ENCODE results near the gene ATF3. TPM values are rescaled to one million over a fixed set of nuclear protein-coding genes. Genes with fewer than 3 reads are reported as not detected.

ATF3 gene
- total and polyA plus RNA-seq, 4 donors, result 1.1 to 8.8 (median 5.5) TPM

DNA sequence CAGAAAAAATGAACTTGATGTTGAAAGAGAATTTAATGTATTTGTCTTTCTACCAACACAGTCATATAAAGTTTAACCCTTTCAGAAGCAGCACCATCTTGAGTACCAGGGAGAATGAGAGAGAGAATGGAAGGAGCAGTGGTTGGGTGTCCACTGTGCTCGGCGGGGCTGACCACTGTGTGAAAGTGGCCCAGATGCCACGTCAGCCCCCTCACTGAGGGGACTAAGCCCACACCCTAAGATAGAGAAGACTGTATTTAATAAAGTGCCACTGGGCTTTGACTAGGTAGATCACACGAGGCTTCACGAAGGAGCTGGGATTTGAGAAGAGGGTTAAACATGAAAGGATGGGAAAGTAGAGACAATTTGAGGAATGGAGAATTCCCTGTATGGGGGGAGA lies 59.9 kb downstream of the ATF3 start:
- H3K9ac ChIP-seq (ENCODE audit: low read depth in 1 of 2, low read length in 2 of 2), result no peak overlapping the region
- H3K27ac ChIP-seq (ENCODE audit: low read depth in 1 of 2, low read length in 2 of 2), result peak overlapping the region; percentile 50 to 81
- no peaks in the 10 kb centered on the region for H3K36me3 ChIP-seq (ENCODE audit: control insufficient read depth in 4 of 4, insufficient read depth in 3 of 4, low read depth in 1 of 4, low read length in 3 of 4)
- no peak overlapping the region for H3K4me3 ChIP-seq (ENCODE audit: low read depth in 1 of 3, low read length in 3 of 3)
- TF ChIP-seq, protein P1, sequence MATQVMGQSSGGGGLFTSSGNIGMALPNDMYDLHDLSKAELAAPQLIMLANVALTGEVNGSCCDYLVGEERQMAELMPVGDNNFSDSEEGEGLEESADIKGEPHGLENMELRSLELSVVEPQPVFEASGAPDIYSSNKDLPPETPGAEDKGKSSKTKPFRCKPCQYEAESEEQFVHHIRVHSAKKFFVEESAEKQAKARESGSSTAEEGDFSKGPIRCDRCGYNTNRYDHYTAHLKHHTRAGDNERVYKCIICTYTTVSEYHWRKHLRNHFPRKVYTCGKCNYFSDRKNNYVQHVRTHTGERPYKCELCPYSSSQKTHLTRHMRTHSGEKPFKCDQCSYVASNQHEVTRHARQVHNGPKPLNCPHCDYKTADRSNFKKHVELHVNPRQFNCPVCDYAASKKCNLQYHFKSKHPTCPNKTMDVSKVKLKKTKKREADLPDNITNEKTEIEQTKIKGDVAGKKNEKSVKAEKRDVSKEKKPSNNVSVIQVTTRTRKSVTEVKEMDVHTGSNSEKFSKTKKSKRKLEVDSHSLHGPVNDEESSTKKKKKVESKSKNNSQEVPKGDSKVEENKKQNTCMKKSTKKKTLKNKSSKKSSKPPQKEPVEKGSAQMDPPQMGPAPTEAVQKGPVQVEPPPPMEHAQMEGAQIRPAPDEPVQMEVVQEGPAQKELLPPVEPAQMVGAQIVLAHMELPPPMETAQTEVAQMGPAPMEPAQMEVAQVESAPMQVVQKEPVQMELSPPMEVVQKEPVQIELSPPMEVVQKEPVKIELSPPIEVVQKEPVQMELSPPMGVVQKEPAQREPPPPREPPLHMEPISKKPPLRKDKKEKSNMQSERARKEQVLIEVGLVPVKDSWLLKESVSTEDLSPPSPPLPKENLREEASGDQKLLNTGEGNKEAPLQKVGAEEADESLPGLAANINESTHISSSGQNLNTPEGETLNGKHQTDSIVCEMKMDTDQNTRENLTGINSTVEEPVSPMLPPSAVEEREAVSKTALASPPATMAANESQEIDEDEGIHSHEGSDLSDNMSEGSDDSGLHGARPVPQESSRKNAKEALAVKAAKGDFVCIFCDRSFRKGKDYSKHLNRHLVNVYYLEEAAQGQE (IDR thresholded peaks at IDR 0.05), result no peak
- TF ChIP-seq GABPA (IDR thresholded peaks at IDR 0.05 in 1 of 2, conservative IDR thresholded peaks at IDR 0.05 in 1 of 2) (no peak), YY1 (IDR thresholded peaks at IDR 0.05) (no peak), NR2F2 (IDR thresholded peaks at IDR 0.05) (no peak), FOXA2 (IDR thresholded peaks at IDR 0.05) (no peak), HNF4G (IDR thresholded peaks at IDR 0.05) (no peak), EGR1 (IDR thresholded peaks at IDR 0.05; ENCODE audit: low read depth in 2 of 2) (no peak), RAD21 (IDR thresholded peaks at IDR 0.05) (no peak), TAF1 (conservative IDR thresholded peaks at IDR 0.05) (no peak), SP1 (IDR thresholded peaks at IDR 0.05) (no peak), JUND (IDR thresholded peaks at IDR 0.05) (no peak), HNF4A (conservative IDR thresholded peaks at IDR 0.05) (no peak), RXRA (IDR thresholded peaks at IDR 0.05) (no peak), FOXA1 (IDR thresholded peaks at IDR 0.05) (no peak)
- TF ChIP-seq, protein P2, sequence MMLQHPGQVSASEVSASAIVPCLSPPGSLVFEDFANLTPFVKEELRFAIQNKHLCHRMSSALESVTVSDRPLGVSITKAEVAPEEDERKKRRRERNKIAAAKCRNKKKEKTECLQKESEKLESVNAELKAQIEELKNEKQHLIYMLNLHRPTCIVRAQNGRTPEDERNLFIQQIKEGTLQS (IDR thresholded peaks at IDR 0.05), result no peak
- TF ChIP-seq, protein P3, sequence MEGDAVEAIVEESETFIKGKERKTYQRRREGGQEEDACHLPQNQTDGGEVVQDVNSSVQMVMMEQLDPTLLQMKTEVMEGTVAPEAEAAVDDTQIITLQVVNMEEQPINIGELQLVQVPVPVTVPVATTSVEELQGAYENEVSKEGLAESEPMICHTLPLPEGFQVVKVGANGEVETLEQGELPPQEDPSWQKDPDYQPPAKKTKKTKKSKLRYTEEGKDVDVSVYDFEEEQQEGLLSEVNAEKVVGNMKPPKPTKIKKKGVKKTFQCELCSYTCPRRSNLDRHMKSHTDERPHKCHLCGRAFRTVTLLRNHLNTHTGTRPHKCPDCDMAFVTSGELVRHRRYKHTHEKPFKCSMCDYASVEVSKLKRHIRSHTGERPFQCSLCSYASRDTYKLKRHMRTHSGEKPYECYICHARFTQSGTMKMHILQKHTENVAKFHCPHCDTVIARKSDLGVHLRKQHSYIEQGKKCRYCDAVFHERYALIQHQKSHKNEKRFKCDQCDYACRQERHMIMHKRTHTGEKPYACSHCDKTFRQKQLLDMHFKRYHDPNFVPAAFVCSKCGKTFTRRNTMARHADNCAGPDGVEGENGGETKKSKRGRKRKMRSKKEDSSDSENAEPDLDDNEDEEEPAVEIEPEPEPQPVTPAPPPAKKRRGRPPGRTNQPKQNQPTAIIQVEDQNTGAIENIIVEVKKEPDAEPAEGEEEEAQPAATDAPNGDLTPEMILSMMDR (IDR thresholded peaks at IDR 0.05; ENCODE audit: low read depth, low read length, missing input control), result no peak
- TF ChIP-seq, protein P4, sequence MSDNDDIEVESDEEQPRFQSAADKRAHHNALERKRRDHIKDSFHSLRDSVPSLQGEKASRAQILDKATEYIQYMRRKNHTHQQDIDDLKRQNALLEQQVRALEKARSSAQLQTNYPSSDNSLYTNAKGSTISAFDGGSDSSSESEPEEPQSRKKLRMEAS (IDR thresholded peaks at IDR 0.05), result no peak
- TF ChIP-seq, protein P5, sequence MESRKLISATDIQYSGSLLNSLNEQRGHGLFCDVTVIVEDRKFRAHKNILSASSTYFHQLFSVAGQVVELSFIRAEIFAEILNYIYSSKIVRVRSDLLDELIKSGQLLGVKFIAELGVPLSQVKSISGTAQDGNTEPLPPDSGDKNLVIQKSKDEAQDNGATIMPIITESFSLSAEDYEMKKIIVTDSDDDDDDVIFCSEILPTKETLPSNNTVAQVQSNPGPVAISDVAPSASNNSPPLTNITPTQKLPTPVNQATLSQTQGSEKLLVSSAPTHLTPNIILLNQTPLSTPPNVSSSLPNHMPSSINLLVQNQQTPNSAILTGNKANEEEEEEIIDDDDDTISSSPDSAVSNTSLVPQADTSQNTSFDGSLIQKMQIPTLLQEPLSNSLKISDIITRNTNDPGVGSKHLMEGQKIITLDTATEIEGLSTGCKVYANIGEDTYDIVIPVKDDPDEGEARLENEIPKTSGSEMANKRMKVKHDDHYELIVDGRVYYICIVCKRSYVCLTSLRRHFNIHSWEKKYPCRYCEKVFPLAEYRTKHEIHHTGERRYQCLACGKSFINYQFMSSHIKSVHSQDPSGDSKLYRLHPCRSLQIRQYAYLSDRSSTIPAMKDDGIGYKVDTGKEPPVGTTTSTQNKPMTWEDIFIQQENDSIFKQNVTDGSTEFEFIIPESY (IDR thresholded peaks at IDR 0.05), result no peak
- no peaks in the 10 kb centered on the region for H3K9me3 ChIP-seq (ENCODE audit: control insufficient read depth in 4 of 4, low read length in 3 of 4)
- H3K4me1 ChIP-seq (ENCODE audit: control insufficient read depth in 4 of 4, insufficient read depth in 4 of 4, low read length in 3 of 4), result peaks cover 0 to 6% (median 3%) of the 10 kb centered on the region in 4 donors
- no peak for DNase-seq (ENCODE audit: low spot score)
- WGBS, result 86% methylated on average over 5 of the region's 5 CpGs
- H3K27me3 ChIP-seq (ENCODE audit: control insufficient read depth in 4 of 4, insufficient read depth in 4 of 4, low read length in 3 of 4), result peaks cover 0 to 2% (median 0%) of the 10 kb centered on the region in 4 donors
